GM19023 (cell line): ENCODE measurements around the gene PSTK.
A peak's percentile ranks its signal among the peaks of the same experiment; 100 is the strongest.

Experiments
- ATAC-seq: cut with Tn5 transposase; IDR thresholded peaks from one replicate; pipeline ENCODE4 v1.9.1; 2021; ENCODE audit warnings: mild to moderate bottlenecking, moderate library complexity; ENCODE audit not compliant: unreplicated experiment

Gene PSTK

DNA sequence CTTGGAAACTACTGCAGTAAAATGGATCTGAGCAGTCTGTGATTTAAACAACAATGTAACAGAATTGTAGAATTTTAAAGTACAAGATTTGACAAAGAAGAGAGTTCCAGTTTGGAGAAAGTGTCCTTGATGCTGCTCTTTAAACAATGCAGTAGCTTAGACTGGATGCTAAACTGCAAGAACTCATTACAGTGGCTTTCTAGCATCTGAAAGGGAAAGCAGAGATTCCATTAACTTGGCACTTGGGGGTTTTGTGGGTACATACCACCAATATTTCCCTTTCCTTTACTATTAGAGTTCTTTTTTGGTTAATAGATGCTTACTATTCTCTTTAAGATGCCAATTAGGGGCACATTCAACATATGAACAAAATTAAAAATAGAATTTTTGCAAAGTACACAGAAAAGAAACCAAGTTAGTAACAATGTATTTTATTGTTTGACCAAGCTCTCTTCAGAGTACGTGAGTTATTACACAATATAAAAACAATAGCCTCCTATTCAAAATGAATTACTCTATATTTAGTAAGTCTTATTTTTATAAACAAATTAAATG, 11.9 kb downstream of the PSTK start:
- no peak for ATAC-seq

DNA sequence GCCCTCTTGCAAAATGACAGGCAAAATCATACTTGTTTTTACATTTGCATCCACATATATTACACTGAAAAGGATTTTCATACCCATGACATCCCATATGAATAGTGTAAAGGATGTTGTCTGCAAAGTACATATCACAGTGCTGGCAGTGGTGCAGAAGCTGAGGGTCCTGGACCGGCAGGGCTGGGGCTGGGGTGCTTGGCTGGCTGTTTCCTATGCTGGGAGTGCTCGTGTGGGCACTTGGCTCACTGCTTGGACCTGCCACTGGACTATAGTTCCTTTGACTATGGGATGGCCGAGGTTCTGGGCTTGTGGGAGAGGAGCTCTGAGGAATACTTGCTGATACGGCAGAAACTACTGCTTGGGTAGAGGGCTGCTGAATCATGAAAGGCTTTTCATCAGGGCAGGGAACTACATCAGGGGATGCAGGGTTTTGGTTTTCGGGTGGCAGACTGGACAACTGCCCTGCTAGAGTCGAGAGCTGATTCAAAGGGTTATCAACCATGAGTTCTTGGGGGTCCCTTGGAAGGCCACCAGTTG, 13.7 kb downstream of the PSTK start:
- no peak for ATAC-seq

DNA sequence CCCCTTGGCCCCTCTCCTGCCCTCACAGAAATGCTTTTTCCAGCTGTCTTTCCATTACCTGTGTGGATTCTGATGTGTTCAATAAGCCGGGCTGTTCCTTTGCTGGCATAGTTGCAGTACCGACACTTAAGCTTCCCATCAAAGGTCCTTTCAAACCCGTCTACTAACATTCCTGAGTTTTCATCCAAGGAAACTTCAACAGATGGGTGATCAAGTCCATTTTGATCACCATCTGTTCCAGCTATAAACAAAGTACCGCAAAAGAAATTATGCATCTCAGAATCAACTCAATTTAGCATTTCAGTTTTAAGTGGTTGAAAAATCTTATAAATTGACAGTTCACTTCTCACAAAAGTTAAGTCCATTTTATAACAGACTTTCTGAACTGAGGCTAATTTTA, 15.7 kb downstream of the PSTK start:
- no peak for ATAC-seq

DNA sequence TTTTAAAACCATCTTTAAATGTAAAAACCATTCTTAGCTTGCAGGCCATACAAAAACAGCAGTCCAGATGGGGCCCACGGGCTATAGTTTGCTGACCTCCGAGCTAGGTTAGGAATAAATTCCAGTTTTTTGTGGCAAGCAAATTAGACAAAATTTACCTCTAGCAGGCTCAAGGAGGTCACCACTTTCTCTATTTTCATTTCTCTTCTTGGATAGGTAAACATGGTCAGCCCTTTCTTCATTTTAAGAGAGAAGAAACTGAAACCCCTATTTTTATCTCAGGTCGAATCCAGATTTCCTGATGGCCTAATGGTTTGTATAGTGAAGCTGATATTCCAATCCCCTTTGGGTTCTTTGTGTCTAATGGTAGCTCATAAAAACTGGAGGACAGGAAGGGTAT, 17.7 kb downstream of the PSTK start:
- ATAC-seq = no peak

DNA sequence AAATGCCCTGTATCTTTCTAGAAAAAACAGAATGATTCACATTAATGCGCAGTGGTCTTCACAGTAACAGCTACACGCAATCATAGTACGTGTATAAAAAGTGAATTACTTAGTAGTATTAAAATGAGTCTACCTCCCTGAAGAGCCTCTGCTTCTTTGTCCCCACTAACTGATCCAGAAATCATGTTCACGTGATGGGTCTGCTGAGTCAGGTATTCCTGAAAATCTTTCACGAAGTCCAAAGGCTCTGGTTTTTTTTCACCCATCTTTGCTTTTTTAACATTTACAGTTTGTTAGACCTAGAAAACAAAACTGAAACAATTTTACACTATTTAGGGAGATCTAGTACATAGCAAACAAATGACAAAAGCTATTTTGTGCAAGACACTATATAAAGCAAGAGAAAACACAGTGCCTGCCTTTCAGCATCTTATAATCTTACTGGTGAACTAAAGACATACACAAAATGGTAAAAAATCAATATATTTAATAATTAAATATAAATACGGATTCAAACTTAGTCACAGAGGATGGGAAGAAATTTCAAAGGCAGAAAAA, 18.2 kb downstream of the PSTK start:
- ATAC-seq = no peak

DNA sequence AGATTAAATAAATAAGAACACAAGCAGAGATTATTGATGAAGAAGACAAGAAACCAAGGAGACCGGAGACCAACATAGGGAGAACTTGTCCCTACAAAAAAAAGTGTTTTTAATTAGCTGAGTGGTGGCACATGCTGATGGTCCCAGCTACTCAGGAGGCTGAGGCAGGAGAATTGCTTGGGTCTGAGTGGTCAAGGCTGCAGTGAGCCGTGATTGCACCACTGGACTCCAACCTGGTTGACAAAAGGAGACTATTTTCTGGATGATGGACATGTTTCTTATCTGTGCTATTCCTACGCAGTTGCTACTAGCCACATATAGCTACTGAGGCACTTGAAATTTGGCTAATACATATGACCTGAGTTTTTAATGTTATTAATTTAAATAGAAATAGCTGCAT, 18.7 kb downstream of the PSTK start:
- ATAC-seq = no peak

DNA sequence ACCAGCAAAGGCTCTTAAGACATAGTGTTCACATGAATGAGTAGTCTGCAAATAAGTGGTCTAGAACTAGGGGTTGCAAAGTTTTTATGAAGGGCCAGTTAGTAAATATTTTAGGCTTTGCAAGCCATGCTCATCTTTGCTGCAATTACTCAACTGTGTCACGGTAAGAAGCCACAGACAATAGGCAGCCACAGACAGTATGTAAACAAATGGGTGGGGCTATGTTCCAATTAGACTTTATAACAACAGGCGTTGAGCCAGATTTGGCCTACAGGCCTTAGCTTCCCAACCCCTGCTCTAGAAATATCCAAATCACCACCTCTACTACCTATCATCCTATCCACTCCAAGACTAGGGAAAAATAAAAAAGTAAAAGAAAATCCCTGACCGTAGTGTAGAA, 19.1 kb downstream of the PSTK start:
- ATAC-seq = no peak

DNA sequence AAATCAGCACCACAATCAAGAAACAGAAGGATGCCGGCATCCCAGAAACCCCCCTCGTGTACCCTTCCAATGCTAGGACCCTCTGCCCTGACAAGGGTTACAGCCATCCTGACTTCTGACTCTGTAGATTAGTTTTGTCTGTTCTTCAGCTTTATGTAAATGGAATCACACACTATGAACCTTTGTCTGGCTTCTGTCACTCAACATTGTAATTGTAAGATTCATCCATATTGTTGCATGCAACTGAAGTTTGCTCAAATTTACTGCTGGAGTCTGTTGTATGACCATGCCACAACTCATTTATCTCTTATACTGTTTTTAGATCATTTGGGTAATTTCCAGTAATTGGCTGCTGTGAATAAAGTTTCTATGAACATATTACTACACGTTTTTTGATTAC, 20.0 kb downstream of the PSTK start:
- no peak for ATAC-seq

DNA sequence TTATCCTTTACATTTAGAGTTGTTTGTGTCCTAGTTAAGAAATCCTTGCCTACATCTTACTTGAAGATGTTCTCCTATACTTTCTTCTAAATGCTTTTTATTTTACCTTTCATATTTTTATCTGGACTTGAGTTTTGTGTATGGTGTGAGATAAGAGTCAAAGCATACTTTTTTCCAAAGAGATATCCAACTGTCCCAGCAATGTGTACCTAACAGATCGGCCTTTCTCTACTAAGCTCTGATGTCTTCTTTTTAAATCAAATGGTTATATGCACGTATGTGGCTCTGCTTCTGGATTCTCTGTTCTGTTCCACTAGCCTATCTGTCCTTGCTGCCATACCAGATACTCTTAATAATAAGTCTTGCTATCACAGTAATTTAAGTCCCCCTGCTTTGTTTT, 21.2 kb downstream of the PSTK start:
- no peak for ATAC-seq

DNA sequence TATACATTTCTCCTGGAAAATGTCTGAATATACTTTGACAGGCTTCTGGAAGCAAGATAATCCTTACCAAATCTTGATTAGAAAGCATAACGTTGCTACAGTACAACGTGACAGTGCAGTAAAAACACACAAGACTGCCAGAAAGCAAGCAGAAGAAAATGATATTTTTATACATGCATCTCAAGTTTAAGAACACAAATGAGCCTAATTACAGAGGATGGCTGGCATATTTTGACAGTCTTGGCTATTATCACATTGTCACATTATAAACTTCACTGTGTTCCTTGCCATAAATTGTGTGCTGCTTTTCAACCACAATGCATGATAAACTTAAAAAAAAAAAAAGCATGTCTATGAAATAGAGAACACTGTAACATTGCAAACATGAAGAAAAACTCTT, 24.1 kb downstream of the PSTK start:
- no peak for ATAC-seq

DNA sequence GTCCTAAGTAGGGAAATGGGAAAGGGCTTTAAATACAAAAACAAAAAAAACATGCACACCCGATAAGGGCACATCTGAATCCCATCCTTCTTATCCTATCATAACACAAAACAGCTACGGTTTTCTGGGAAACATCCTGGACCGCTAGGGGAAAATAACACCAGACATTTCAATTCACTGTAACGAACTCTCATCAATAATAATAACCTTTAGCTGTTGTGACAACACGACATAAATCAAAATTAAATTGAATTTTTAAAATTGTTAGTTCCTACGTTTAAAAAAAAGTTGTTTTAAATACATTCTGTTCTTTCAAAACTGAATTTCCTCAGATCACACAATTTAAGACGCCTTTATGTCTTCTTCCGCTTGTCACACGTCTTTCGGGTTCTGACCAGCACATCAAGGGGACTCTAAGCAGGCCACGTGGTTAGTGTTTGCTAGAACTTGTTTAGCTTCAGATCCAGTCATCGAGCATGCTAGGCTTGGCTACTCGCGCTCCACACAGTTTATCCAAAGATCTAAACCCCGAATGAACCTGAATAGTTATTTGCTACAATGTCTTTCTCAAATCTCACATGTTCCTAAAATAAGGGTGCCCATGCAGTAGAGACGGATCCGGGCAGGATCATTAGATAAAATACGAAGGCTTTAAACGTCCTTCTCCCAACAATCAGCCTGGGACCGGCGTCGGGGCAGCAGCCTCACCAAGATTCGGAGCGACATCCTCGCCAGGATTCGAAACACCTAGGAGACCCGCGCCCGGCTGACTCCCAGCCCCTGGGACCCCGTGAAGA, 27.6 kb downstream of the PSTK start:
- ATAC-seq = peak; percentile 36

DNA sequence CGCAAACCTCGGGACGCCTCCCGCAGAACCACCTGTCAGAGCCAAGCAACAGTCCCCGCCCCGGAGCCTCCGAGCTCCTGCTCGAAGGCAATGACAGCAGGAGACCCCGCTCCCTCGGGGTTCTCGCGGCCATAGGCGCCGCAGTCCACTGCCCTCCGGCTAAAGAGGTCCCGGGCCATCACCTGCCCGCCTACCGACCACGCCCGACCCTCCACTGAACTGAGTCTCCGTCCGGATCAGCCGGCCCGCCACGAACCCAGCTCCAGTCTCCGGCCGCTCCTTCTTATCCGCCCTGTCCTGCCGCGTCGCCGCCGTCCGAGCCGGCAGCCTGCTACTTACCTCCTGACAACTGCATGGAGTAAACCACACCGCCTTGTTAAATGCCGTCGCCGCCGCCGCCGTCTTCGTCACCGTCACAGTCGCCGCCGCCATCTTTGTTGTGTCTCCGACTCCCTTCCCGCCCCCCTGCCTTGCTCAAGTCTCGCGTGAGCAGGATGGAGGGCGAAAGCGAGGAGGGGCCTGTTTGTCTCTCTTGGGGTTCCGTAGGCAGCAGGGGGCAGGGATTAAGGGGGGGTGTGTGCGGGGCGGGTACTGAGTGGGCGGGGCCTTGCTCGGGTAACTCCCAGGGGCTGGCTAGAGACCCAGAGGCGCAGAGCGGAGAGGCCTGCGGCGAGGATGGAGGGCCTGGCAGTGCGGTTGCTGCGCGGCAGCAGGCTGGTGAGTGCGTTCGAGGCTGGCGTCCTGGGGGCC, 28.3 kb downstream of the PSTK start, which contains the start of the genes ACADSB and IKZF5:
TSS of gene ACADSB (plus strand) at position 652 of the 750 bp plus-strand sequence. CDS start at position 676, 24 bp downstream.
TSS of gene IKZF5 (minus strand) at position 441 of the 750 bp plus-strand sequence. CDS start 10,170 bp downstream, outside the sequence.
- ATAC-seq = peak; percentile 84

DNA sequence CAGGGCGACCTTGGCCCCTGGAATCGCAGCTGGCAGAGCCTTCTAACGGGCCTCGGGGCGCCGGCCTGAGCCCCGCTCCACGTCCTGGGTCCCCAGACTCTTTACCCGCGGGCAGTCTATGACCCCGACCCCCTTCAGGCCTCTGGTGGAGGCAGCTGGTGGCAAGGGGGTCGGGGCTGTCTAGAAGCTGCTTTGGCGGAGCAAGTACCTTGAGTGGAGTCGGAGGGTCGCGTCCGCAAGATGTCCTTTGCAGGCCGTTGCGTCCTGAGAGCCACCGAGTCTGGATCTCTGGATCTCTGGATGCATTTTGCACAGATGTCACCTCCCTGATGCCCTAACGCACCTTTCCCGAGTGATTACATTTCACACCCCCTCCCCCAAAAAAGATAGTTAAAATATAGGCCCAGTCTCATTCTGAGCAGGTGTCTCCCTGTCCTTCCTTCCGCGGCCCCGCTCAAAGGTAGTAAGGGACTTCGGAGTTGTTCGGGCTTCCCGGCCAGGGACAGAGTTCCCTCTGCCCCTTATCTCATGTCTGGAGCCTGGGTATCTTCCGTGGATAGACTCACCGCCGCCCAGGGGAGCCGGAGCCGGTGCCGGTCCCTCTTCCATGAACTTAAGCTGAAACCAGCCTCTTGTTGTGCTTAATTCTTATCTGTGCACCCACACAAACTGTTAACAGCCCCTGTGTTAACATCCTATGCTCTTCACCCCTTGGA, 29.1 kb downstream of the PSTK start:
- ATAC-seq = peak; percentile 30

DNA sequence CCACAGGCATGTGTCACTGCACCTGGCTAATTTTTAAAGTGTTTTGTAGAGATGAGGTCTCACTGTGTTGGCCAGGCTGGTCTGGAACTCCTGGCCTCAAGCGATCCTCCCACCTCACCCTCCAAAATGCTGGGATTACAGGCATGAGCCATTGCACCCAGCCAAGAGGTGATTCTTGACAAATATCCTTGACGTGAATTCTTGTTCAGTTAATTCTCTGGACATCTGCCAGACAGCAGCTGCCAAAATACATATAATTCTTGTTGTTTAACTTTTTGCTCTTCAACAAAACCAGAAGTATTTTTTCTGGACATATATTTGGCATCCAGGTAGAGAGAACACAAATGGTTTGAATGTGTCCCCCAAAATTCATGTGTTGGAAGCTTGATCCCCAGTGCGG, 31.8 kb downstream of the PSTK start:
- ATAC-seq = no peak

DNA sequence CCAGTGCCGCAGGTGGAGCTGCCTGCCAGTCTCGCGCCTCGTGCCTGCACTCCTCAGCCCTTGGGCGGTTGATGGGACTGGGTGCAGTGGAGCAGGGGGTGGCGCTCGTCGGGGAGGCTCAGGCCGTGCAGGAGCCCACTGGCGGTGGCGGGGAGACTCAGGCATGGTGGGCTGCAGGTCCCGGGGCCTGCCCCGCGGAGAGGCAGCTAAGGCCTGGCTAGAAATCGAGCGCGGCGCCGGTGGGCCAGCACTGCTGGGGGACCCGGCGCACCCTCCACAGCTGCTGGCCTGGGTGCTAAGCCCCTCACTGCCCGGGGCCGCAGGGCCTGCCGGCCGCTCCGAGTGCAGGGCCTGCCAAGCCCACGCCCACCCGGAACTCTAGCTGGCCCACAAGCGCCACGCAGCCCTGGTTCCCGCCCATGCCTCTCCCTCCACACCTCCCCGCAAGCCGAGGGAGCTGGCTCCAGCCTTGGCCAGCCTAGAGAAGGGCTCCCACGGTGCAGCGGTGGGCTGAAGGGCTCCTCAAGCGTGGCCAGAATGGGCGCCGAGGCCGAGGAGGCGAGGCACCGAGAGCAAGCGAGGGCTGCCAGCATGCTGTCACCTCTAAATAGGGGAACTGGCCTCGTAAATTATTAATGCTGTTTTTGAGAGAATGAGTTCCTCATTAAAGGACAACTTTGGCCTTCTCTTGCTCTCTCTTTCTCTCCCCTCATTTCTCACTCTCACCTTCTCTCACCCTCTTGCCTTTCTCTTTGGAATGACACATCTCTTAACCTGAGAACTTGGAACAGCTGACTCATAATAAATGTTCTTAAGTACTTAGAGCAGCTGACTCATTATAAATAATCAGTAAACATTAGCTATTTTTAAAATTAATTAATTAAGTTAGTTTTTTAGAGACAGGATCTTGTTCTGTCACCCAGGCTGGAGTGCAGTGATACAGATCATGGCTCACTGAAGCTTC, 33.5 kb downstream of the PSTK start:
- no peak for ATAC-seq

DNA sequence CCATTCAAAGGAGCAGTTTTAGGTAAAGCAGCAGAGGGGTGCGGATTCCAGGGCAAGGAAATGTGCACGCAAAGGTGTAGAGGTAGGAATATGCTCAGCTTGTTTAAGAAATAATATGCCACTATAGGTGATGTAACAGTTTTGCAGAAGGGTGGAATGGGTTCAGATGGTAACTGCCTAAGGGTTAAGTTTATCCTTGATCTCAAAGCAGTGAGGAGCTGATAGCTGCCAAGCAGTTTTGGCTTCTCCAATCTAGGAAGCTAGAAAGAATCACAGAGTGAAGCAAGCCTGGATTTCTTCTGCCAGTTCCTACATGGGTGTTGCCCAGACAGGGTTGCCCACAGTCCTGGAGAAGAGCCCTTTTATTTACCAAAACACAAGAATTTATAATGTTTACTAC, 34.6 kb downstream of the PSTK start:
- no peak for ATAC-seq

DNA sequence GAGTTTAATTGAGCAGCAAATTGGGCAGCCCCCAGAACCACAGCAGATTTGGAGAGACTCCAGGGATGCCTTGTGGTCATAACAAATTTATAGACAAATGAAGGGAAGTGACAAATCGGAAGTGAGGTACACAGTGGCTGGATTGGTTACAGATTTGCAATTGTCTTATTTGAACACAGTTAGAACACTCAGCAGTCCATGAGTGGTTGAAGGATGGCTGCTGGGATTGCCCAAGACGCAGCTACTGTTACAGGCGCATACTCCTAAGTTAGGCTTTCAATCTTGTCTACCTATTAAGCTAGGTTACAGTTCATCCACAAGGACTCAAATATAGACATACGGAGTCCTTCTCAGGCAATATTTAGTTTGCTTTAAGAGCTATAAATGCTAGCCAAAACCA, 36.0 kb downstream of the PSTK start:
- ATAC-seq = no peak

DNA sequence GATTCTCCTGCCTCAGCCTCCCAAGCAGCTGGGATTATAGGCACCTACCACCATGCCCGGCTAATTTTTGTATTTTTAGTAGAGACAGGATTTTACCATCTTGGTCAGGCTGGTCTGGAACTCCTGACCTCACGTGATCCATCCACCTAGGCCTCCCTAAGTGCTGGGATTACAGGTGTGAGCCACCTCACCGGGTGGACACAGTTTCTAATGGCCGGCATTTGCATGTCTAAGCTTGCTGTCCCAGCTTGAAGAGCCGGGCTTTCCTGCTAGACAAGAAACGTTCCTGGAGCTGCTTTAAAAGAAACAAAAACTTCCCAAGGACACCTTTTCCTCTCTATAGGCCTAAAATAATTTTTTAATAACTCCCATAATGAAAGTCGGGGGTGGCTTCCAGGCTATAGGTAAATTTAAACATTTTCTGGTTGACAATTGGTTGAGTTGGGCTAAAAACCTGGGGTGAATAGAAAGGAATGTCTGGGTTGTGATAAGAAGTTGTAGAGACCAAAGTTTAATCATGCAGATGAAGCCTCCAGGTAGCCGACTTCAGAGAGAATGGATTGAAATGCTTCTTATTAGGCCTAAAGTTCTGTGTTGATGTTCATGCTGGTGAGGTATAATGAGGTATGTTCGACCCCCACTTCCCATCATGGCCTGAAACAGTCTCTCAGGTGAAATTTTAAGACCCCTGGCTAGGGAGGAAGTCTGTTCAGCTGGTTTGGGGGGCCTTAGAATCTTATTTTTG, 37.4 kb downstream of the PSTK start:
- ATAC-seq = no peak

DNA sequence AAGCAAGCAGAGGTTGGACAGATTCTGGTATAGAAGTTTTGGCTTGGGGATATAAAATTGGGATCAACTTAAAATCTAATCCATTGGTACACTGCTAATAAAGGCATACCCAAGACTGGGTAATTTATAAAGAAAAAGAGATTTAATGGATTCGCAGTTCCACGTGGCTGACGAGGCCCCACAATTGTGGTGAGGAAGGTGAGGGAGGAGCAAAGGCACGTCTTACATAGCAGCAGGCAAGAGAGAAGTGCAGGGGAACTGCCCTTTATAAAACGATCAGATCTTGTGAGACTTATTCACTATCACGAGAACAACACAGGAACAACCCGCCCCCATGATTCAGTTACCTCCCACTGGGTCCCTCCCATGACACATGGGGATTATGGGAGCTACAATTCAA, 38.3 kb downstream of the PSTK start:
- no peak for ATAC-seq
